ENCODE measurements around the gene USP26. TPM values are rescaled to one million over a fixed set of nuclear protein-coding genes. Genes with fewer than 3 reads are reported as not detected.

Gene USP26
- total and polyA plus RNA-seq, 2 donors from 2014 or later = not detected

Other genes with a start within 250 kb of the USP26 start
- gene HS6ST2, start 138.5 kb downstream of the USP26 start, total RNA-seq = 2.0 TPM
- gene HS6ST2, start 138.5 kb downstream of the USP26 start, polyA plus RNA-seq (ENCODE audit: insufficient read depth, low read depth, low replicate concordance) = 11.9 TPM
- gene TFDP3, start 121.2 kb upstream of the USP26 start, total RNA-seq = not detected
- not detected for gene TFDP3, start 121.2 kb upstream of the USP26 start, polyA plus RNA-seq (ENCODE audit: insufficient read depth, low read depth, low replicate concordance)

All from kidney (tissue), 2 donors.